HFF-Myc (cell line): ENCODE results near the gene ZNF146.

Experiments used
- DNase-seq: peaks from one replicate; pipeline ENCODE4 v3.0.0-alpha.2; 2011; ENCODE audit warnings: low read depth; ENCODE audit errors: extremely low read depth
- H3K4me3 ChIP-seq: replicated peaks from 2 replicates; pipeline ENCODE4 v1.5.1; 2011; ENCODE audit warnings: low read depth, mild to moderate bottlenecking, control low read depth, low read length
- CTCF ChIP-seq: IDR thresholded peaks from 2 replicates; pipeline ENCODE4 v1.5.1; 2012; ENCODE audit warnings: mild to moderate bottlenecking, low read depth, low read length, control low read depth; ENCODE audit errors: missing control alignments

The ZNF146 gene

GRCh38 chr19:36236946-36237310 lies 22.0 kb downstream of the ZNF146 start:
- no peak for TF ChIP-seq CTCF
- no peak overlapping the region for H3K4me3 ChIP-seq
- DNase-seq = no peak

DNA sequence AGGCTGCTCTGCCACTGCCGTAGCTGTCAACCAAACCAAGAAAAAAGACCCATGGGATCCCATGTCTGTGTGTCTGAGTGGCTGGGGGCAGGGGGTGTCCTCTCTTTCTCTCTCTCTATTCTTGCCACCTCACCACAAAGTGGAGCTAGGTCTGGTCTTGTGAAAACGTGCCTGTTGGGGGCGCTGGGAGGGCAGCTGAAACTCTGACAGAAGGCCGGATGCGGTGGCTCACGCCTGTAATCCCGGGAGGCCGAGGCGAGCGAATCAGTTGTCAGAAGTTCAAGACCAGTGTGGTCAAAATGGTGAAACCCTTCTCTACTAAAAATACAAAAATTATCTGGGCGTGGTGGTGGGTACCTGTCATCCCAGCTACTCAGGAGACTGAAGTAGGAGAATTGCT lies 29.2 kb downstream of the ZNF146 start:
- no peak overlapping the region for H3K4me3 ChIP-seq
- no peak for TF ChIP-seq CTCF
- DNase-seq = no peak

GRCh38 chr19:36245210-36246005 lies 30.5 kb downstream of the ZNF146 start:
- no peak for DNase-seq
- no peak for TF ChIP-seq CTCF
- peak overlapping the region; percentile 22 for H3K4me3 ChIP-seq

- no peak for TF ChIP-seq CTCF
- no peak for DNase-seq
- no peak overlapping the region; the same call in 1 of the 2 replicates for H3K4me3 ChIP-seq
Measured at GRCh38 chr19:36246006-36246481, 31.1 kb downstream of the ZNF146 start.

DNA sequence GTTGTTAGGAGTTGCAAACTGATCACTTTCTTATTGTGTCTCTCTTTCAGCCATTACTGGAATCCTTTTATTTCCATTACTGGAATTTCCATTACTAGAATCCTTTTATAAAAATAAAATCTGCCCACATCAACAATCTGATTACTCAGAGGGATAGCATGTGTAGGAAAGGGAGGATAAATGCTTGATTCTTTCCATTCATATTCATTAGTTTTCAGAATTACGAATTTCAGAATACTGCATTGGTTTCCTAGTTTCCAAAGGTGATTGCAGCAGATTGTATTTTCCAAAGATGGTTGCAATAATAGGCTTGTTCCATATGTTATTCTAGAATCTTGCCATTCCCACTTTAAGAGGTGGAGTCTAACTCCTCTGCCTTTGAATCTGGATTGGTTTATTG lies 37.1 kb downstream of the ZNF146 start:
- no peak for TF ChIP-seq CTCF
- DNase-seq = no peak
- no peak overlapping the region for H3K4me3 ChIP-seq

DNA sequence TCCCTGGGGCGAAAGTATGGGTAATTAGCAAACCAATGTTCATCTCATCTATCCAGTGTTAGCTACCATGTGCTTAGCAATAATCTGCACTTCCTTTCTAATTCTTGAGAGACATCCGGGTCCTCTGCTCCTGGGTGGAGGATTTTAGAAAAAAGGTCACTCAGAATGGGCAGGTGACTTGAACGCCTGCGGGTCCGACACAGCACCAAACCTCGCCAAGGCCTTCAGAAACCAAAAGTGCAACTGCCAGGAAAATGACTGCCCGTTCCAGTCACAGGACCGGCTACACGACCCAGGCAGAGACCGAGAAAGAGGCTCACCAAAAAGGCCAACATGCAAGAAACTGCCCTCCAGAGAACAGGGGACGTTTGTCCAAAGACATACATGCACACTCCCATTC lies 39.9 kb downstream of the ZNF146 start:
- no peak for DNase-seq
- no peak for TF ChIP-seq CTCF

DNA sequence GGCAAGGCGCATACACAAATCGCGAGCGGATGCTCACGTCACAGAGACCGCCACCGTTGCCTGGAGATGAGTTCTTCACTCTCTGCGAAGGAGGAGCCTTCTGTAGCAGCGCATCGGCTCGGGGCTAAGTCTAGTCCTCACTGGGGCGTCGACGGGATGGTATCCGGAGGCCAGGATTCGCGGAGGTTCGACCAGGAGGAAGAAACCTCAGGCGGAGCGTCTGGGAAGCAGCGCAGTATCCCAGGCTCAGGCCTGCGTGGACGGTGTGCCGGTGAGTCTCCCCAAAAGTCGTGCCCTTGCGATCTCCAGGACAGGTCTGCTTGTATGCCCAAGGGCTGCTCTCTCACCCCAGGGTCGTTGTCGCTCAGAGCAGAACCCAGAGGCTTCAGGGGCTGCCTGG lies 40.4 kb downstream of the ZNF146 start:
- no peak for TF ChIP-seq CTCF
- no peak for DNase-seq

More for the DNA sequence above, 39.9 kb downstream of the ZNF146 start:
- no peak overlapping the region for H3K4me3 ChIP-seq

More for the DNA sequence above, 40.4 kb downstream of the ZNF146 start:
- H3K4me3 ChIP-seq = no peak overlapping the region
